Astrocyte of the cerebellum (primary cell): ENCODE measurements around the gene PBX3.

Experiments
- DNase-seq: peaks from one replicate; pipeline ENCODE4 v3.0.0-alpha.2; 2011; ENCODE audit warnings: low read depth
- H3K4me3 ChIP-seq: 2 replicates; pipeline ENCODE4 v1.5.1; 2011; ENCODE audit warnings: mild to moderate bottlenecking, low read depth, low read length, moderate library complexity
- in situ Hi-C: cut with HindIII; loops from 2 replicates; pipeline ENCODE4 v1.10.0; 2017; ENCODE audit warnings: low sequenced_read_pairs
- TF ChIP-seq, protein P1 (sequence below): IDR thresholded peaks from 2 replicates; pipeline ENCODE4 v1.5.1; 2012; ENCODE audit warnings: low read length, low read depth, moderate library complexity, mild to moderate bottlenecking; ENCODE audit errors: missing control alignments

PBX3 gene

DNA sequence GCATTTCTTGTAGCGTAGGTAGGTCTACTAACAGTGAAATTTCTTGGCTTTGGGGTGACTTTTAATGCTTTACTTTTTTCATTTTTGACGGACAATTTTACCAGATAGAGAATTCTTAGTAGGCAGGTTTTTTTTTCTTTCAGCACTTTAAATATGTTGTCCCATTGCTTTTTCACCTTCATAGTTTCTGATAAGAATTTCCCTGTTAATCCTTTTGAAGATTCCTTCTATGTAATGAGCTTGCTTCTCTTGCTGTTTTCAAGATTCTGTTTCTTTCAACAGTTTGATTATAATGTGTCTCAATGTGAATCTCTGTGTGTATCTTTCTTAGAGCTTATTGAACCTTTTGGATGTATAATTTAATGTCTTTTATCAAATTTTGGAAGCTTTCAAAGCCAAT, 35.5 kb downstream of the PBX3 start:
- H3K4me3 ChIP-seq: no peak overlapping the region
- in situ Hi-C loops: no loop called here
- TF ChIP-seq, protein P1, sequence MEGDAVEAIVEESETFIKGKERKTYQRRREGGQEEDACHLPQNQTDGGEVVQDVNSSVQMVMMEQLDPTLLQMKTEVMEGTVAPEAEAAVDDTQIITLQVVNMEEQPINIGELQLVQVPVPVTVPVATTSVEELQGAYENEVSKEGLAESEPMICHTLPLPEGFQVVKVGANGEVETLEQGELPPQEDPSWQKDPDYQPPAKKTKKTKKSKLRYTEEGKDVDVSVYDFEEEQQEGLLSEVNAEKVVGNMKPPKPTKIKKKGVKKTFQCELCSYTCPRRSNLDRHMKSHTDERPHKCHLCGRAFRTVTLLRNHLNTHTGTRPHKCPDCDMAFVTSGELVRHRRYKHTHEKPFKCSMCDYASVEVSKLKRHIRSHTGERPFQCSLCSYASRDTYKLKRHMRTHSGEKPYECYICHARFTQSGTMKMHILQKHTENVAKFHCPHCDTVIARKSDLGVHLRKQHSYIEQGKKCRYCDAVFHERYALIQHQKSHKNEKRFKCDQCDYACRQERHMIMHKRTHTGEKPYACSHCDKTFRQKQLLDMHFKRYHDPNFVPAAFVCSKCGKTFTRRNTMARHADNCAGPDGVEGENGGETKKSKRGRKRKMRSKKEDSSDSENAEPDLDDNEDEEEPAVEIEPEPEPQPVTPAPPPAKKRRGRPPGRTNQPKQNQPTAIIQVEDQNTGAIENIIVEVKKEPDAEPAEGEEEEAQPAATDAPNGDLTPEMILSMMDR: no peak
- no peak for DNase-seq

DNA sequence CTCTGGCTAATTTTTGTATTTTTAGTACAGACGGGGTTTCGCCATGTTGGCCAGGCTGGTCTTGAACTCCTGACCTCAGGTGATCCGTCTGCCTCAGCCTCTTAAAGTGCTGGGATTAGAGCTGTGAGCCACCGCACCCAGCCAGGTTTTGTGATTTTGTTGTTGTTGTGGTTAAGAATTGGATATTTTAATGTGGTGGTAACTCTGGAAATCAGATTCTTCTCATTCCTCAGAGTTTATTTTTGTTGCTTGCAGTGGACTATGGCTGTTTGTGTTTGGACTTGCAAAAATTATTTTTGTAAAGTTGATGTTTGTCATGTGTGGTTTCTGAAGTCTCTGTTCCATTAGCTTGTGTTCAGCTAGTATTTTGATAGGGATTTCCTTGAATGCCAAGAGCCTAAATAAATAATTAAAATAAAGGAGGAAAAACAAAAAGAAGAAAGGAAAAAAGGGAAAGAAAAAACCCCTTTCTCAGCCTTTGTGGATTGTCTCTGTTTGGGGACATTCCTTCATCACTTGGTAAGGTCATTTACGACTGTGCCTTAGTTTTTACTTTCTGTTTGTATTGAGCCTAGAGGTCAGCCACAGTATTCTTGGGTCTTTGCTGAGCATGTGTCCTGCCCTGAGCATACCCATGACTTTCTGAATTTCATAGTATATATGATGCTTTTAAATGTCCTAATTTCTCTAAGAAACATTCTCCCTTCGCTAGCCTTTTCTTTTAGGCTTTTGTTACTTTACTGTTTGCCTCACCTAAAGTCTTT, 37.3 kb downstream of the PBX3 start:
- in situ Hi-C loops: no loop called here
- no peak overlapping the region for H3K4me3 ChIP-seq
- DNase-seq: peak; percentile 57
- TF ChIP-seq, protein P1: no peak

DNA sequence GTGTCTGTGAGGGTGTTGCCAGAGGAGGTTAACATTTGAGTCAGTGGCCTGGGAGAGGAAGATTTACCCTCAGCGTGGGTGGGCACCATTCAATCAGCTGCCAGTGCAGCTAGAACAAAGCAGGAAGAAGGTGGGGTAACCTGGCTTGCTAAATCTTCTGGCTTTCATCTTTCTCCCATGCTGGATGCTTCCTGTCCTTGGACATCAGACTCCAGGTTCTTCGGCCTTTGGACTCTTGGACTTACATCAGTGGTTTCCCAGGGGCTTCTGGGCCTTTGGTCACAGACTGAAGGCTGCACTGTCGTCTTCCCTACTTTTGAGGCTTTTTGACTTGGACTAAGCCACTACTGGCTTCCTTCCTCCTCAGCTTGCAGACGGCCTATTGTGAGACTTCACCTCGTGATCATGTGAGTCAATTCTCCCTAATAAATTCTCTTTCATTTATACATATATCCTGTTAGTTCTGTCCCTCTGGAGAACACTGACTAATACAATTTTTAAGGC, 38.1 kb downstream of the PBX3 start:
- TF ChIP-seq, protein P1: no peak
- no peak for DNase-seq
- in situ Hi-C loops: no loop called here
- no peak overlapping the region for H3K4me3 ChIP-seq

DNA sequence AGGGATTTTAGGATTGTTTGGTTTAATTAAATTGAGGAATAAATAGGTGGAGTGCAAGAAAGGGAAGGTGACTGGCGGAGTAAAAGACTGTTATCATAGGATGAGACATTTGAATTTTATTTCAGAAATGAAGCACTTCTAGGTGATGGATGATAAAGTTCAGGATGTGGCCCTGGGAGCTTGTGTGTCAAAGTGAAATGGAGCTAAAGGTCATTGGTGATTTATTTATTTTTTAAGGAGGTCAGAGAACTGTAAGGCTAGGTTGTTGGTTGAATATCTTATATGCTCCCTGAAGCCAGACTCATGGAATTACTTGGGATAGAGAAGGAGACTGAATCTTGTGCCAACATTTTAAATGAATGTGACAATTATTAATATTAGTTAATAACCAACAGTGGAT, 40.5 kb downstream of the PBX3 start:
- no peak overlapping the region for H3K4me3 ChIP-seq
- in situ Hi-C loops: no loop called here
- no peak for DNase-seq
- TF ChIP-seq, protein P1: no peak

DNA sequence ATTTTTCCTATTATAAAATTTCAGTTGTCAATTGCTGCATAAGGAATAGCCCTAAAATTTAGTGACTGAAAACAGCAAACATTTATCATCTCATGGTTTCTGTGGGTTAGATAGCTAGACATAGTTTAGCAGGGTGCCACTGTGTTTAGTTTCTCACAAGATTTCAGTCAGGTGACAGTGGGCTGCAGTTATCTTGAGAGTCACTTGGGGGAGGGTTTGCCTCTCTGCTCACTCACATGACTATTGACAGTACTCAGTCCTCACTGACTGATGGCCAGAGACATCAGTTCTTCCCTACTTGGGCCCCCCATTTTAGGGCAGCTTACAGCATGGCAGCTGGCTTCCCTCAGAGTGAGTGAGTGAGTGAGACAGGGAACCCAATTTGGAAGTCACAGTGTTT, 42.0 kb downstream of the PBX3 start:
- no peak for DNase-seq
- TF ChIP-seq, protein P1: no peak
- H3K4me3 ChIP-seq: no peak overlapping the region
- in situ Hi-C loops: no loop called here

DNA sequence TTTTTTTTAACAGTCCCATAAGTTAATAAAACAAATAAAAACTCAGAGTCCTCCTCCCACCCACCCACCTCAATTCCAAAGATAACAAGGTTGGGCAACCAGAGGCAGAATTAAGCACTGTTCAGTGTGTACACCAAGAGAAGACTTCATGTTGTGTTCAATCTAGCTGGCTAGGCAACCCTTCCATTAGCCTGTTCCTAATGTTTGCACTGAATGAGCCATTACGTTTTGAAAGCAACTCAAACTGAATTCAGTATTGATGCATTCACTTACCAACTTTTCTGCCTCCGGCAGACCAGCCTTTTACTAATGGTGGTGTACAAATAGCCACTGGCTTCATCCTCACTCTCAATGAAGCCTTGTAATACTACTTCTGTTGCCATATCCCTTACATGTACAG, 47.5 kb downstream of the PBX3 start:
- H3K4me3 ChIP-seq: no peak overlapping the region
- TF ChIP-seq, protein P1: no peak
- in situ Hi-C loops: no loop called here
- DNase-seq: no peak
